ENCODE data around the gene RPS6KB2.
"Not testable (repeated sequence)": the region's sequence is repeated elsewhere in the genome, so short reads cannot be mapped to it uniquely, and the experiment has no call there.

The RPS6KB2 gene

DNA sequence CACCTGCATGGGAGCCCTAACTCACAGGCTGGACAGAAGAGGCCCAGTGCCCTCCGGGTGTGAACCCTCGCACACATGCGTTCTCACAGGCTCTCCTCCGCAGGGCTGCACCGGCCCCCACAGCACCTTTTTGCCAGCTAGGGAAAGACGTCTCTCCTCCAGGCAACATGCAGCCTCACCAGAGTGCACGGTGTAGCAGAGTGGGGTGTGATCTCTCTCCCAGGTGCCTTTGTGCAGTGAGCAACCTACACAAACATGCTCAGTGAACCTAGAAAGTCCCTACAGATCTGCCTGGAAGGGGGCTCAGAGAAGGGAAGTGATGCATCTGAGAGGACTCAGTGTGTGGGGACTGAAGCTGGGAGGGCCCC lies 16.5 kb upstream of the RPS6KB2 start:
- DNase-seq = no peak

- no peak for DNase-seq
Measured at GRCh38 chr11:67412495-67413179, 15.7 kb upstream of the RPS6KB2 start.

DNA sequence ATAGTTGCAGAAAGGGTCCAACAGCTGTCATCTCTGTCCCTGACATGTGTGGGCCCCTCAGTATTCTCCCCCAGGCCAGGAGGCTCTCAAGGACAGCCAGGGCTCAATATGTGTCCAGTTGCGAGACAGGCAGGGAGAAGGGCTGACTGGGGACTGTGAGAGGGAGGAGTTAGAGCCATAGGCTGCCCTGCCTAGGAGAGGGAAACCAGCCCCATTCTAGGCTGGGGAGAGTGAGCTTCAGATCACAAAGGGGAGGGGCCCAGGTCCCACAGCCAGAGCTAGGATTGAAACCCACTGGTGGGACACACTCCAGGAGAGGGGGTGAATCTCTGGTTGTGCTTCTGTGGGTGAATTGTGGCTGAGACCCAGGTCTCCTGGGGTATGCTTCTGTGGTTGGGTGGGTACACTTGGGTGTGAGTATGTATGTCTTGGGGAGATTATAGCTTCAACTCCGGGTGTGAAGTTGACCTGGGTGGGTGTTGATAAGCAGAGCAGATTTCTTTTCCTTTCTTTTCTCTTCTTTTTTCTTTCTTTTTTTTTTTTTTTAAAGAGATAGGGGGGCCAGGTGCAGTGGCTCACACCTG lies 14.9 kb upstream of the RPS6KB2 start:
- DNase-seq = no peak

- no peak for DNase-seq
Measured at GRCh38 chr11:67415501-67416304, 12.6 kb upstream of the RPS6KB2 start, which contains the start of gene CARNS1. CARNS1 (plus strand) TSS chr11:67415678; CDS start chr11:67416200, 522 bp downstream.

DNA sequence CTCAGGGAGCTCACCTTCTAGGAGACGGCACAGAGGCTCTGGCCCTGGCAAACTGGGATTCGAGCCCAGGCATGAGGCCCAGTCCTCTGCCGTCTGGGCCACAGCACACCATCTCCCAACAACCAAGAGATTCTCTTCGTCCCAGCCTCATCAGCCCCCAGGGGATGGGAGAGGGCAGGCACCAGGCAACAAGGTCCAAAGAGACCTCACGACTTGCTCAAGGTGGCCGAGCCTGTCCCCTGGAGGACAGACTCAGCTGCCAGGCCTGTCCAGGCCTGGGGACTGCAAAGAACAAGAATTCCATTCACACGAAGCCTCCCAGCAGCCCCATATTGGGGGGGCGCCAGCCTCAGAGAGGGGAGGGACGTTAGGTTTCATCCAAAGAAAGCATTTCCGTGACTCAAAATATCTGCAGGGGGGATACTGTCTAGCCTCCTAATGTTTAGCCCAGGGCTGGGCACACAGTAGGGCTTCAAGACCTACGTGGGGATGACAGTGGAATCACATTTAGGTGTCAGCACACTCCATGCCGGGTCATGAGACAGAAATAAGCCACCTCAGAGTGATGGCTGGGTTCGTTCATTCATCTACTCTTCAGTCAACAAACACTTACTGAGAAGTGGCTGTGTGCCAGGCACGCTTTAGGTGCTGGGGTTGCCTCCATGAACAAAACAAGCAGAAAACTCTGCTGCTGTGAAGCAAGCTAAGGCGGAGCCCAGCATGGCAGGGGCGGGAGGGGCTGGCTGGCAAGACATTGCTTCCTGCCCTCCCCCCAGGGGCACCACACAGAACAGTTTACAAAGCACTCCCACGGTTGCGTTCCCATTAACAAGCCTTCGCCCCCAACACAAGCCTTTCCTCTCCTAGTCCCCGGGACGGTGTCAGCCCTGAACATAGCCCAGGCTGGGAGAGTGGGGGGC lies 11.6 kb upstream of the RPS6KB2 start:
- DNase-seq = no peak

- no peak for DNase-seq
Measured at GRCh38 chr11:67417425-67417824, 10.9 kb upstream of the RPS6KB2 start.

- no peak for DNase-seq
Measured at GRCh38 chr11:67418476-67419281, 9.6 kb upstream of the RPS6KB2 start.

- no peak for DNase-seq
Measured at GRCh38 chr11:67419325-67420049, 8.8 kb upstream of the RPS6KB2 start.

GRCh38 chr11:67420147-67420645 lies 8.1 kb upstream of the RPS6KB2 start:
- DNase-seq = no peak

- peak; percentile 70 for DNase-seq
Measured at GRCh38 chr11:67420646-67421429, 7.5 kb upstream of the RPS6KB2 start.

- DNase-seq = no peak
Measured at GRCh38 chr11:67421430-67422031, 6.8 kb upstream of the RPS6KB2 start.

DNA sequence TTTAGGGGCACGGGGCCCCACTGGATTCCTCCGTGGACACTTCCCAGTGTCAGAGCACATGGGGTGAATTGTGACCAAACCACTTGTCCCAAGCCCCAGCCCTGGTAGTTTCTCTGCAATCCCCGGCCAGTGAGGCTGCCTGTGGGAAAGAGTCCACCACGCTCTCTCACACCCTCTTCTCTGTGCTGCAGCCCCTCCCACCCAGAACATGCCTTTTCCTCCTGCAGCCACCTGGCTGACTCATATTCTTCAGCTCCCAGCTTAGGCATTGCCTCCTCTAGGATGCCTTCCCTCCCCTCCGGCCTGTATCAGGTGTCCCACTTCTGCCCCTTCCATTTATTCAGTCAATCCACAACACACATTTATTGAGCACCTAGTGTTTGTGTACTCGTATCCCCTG lies 5.4 kb upstream of the RPS6KB2 start:
- no peak for DNase-seq

DNA sequence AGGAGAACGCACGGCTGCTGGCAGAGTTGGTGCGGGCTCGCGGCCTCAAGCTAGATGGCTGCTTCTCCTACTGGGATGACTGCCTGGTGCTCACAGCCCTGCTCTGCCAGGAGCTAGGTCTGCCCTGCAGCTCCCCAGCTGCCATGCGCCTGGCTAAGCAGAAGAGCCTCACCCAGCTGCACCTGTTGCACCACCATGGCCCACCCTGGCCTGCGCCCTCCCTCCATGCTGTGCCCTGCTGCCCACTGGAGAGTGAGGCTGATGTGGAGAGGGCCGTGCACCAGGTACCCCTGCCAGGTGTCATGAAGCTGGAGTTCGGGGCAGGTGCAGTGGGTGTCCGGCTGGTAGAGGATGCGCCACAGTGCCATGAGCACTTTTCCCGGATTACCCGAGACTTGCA lies 4.8 kb upstream of the RPS6KB2 start:
- no peak for DNase-seq

DNA sequence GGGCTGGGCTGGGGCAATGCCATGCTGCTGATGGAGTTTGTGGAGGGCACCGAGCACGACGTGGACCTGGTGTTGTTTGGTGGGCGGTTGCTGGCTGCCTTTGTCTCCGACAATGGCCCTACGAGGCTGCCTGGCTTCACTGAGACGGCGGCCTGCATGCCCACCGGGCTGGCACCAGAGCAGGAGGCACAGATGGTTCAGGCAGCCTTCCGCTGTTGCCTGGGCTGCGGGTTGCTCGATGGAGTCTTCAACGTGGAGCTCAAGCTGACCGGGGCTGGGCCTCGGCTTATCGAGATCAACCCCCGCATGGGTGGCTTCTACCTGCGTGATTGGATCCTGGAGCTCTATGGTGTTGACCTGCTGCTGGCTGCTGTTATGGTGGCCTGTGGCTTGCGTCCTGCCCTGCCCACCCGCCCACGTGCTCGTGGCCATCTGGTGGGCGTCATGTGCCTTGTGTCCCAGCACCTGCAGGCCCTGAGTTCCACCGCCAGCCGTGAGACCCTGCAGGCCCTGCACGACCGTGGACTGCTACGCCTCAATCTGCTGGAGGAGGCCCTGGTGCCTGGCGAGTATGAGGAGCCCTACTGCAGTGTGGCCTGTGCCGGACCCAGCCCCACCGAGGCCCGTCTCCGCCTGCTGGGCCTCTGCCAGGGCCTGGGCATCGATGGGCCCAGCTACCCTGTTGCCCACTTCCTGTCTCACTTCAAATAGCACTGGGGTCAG lies 4.2 kb upstream of the RPS6KB2 start:
- no peak for DNase-seq

- DNase-seq = not testable (repeated sequence)
Measured at GRCh38 chr11:67427364-67427859, 882 bp upstream of the RPS6KB2 start.

DNA sequence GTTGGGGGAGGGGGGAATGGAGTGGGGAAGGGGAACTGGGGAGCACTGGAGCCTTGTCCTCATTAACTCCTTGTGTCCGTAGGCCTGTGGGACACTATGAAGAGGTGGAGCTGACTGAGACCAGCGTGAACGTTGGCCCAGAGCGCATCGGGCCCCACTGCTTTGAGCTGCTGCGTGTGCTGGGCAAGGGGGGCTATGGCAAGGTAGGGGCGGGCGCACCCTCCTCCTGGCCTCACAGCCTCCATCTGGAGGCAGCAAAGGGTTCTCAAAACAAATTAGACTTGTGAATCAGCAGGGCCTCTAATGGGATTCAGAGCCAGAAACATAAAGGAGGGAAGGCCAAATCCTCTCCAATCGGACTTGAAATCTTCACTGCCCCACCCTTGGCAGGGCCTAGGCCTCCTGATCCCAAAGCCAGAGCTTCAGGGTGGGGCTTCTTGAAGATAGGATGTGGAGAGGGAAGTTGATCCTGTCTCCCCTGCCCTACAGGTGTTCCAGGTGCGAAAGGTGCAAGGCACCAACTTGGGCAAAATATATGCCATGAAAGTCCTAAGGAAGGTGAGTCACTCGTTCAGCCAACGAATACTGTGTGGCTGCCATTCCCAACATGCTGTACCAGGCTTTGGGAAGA lies 859 bp downstream of the RPS6KB2 start:
- no peak for DNase-seq

DNA sequence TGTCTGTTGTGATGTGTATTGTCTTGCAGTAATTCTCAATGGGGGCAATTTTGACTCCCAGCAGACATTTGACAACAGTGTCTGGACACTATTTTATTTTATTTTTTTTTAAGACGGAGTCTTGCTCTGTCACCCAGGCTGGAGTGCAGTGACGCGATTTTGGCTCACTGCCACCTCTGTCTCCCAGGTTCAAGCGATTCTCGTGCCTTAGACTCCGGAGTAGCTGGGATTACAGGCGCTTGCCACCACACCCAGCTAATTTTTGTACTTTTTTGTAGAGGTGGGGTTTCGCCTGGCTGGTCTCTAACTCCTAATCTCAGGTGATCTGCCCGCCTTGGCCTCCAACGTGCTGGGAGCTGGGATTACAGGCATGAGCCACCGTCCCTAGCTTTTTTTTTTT lies 1.4 kb downstream of the RPS6KB2 start:
- DNase-seq = no peak
